ENCODE results near the gene AMPD3. TPM values are rescaled to one million over a fixed set of nuclear protein-coding genes. Genes with fewer than 3 reads are reported as not detected.

Gene AMPD3
- total RNA-seq, 1 donor from 2014 or later: 2.2 TPM

GRCh38 chr11:10414181-10414580, 40.9 kb upstream of the AMPD3 start:
- Mint-ChIP-seq H3K27me3 (ENCODE audit: low read depth) (no peaks in the 10 kb centered on the region), H3K4me3 (ENCODE audit: unreplicated experiment) (no peak overlapping the region), H3K9me3 (ENCODE audit: low read depth) (no peaks in the 10 kb centered on the region), H3K27ac (ENCODE audit: unreplicated experiment) (peak overlapping the region; percentile 33), H3K4me1 (ENCODE audit: low read depth) (peaks cover 25% of the 10 kb centered on the region), H3K36me3 (ENCODE audit: low read depth) (no peaks in the 10 kb centered on the region)
- DNase-seq (ENCODE audit: low spot score): no peak
- TF ChIP-seq CTCF (IDR thresholded peaks at IDR 0.05): no peak

- no peak for TF ChIP-seq CTCF (IDR thresholded peaks at IDR 0.05)
- DNase-seq (ENCODE audit: low spot score): no peak
- peak overlapping the region; percentile 33 for H3K27ac Mint-ChIP-seq (ENCODE audit: unreplicated experiment)
These were observed 40.4 kb upstream of the AMPD3 start for GRCh38 chr11:10414659-10415058.

GRCh38 chr11:10415817-10416392, 39.2 kb upstream of the AMPD3 start:
- Mint-ChIP-seq H3K4me1 (ENCODE audit: low read depth) (peaks cover 18% of the 10 kb centered on the region), H3K9me3 (ENCODE audit: low read depth) (no peaks in the 10 kb centered on the region), H3K4me3 (ENCODE audit: unreplicated experiment) (no peak overlapping the region), H3K27me3 (ENCODE audit: low read depth) (no peaks in the 10 kb centered on the region), H3K27ac (ENCODE audit: unreplicated experiment) (no peak overlapping the region), H3K36me3 (ENCODE audit: low read depth) (no peaks in the 10 kb centered on the region)
- TF ChIP-seq CTCF (IDR thresholded peaks at IDR 0.05): peak; percentile 36
- DNase-seq (ENCODE audit: low spot score): no peak

More at GRCh38 chr11:10414659-10415058, 40.4 kb upstream of the AMPD3 start:
- Mint-ChIP-seq H3K4me1 (ENCODE audit: low read depth) (peaks cover 20% of the 10 kb centered on the region), H3K27me3 (ENCODE audit: low read depth) (no peaks in the 10 kb centered on the region), H3K4me3 (ENCODE audit: unreplicated experiment) (no peak overlapping the region), H3K36me3 (ENCODE audit: low read depth) (no peaks in the 10 kb centered on the region), H3K9me3 (ENCODE audit: low read depth) (no peaks in the 10 kb centered on the region)

GRCh38 chr11:10418259-10418949, 36.7 kb upstream of the AMPD3 start:
- Mint-ChIP-seq H3K27me3 (ENCODE audit: low read depth) (no peaks in the 10 kb centered on the region), H3K9me3 (ENCODE audit: low read depth) (peaks cover 10% of the 10 kb centered on the region), H3K27ac (ENCODE audit: unreplicated experiment) (no peak overlapping the region), H3K4me1 (ENCODE audit: low read depth) (peaks cover 18% of the 10 kb centered on the region), H3K36me3 (ENCODE audit: low read depth) (peaks cover 6% of the 10 kb centered on the region), H3K4me3 (ENCODE audit: unreplicated experiment) (no peak overlapping the region)
- no peak for TF ChIP-seq CTCF (IDR thresholded peaks at IDR 0.05)
- no peak for DNase-seq (ENCODE audit: low spot score)

- peaks cover 6% of the 10 kb centered on the region for H3K36me3 Mint-ChIP-seq (ENCODE audit: low read depth)
- H3K4me3 Mint-ChIP-seq (ENCODE audit: unreplicated experiment): no peak overlapping the region
- H3K27ac Mint-ChIP-seq (ENCODE audit: unreplicated experiment): no peak overlapping the region
- no peaks in the 10 kb centered on the region for H3K27me3 Mint-ChIP-seq (ENCODE audit: low read depth)
- peaks cover 16% of the 10 kb centered on the region for H3K9me3 Mint-ChIP-seq (ENCODE audit: low read depth)
- no peak for DNase-seq (ENCODE audit: low spot score)
- H3K4me1 Mint-ChIP-seq (ENCODE audit: low read depth): peaks cover 18% of the 10 kb centered on the region
- TF ChIP-seq CTCF (IDR thresholded peaks at IDR 0.05): no peak
These were observed 36.1 kb upstream of the AMPD3 start for GRCh38 chr11:10418950-10419310.

Data from chondrocyte (in vitro differentiated cells).